Measurements from ENCODE around the gene ANKRD44. TPM values are rescaled to one million over a fixed set of nuclear protein-coding genes. Genes with fewer than 3 reads are reported as not detected.
"Not testable (repeated sequence)": the region's sequence is repeated elsewhere in the genome, so short reads cannot be mapped to it uniquely, and the experiment has no call there.

The ANKRD44 gene
- total RNA-seq, 1 donor from 2014 or later, result 11.2 TPM

DNA sequence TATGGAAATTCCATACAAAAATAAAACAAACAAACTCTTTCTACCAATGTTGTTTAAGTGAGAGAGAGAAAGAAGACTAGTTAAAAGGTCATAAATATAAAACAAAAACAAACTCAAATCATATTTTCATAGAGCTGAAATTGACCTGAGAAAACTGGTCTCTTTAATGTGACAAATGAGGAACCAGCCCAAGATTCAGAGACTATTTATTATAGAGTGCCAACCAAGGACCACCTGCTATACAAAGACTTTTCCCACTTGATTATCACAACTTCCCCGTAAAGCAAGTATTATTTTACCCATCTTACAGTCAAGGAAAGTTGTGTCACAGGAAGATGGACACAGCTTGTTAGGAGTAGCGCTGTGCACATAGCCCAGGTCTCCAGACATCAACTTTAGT, 13.3 kb downstream of the ANKRD44 start:
- H3K27me3 Mint-ChIP-seq (ENCODE audit: low read depth), result no peaks in the 10 kb centered on the region
- DNase-seq (ENCODE audit: low read depth, low spot score), result no peak
- no peak overlapping the region for H3K4me3 Mint-ChIP-seq
- H3K9me3 Mint-ChIP-seq, result peaks cover 3% of the 10 kb centered on the region
- H3K36me3 Mint-ChIP-seq (ENCODE audit: low read depth), result peaks cover 2% of the 10 kb centered on the region
- no peak overlapping the region for H3K27ac Mint-ChIP-seq (ENCODE audit: unreplicated experiment)
- H3K4me1 Mint-ChIP-seq, result peaks cover 28% of the 10 kb centered on the region
- TF ChIP-seq, protein P1, sequence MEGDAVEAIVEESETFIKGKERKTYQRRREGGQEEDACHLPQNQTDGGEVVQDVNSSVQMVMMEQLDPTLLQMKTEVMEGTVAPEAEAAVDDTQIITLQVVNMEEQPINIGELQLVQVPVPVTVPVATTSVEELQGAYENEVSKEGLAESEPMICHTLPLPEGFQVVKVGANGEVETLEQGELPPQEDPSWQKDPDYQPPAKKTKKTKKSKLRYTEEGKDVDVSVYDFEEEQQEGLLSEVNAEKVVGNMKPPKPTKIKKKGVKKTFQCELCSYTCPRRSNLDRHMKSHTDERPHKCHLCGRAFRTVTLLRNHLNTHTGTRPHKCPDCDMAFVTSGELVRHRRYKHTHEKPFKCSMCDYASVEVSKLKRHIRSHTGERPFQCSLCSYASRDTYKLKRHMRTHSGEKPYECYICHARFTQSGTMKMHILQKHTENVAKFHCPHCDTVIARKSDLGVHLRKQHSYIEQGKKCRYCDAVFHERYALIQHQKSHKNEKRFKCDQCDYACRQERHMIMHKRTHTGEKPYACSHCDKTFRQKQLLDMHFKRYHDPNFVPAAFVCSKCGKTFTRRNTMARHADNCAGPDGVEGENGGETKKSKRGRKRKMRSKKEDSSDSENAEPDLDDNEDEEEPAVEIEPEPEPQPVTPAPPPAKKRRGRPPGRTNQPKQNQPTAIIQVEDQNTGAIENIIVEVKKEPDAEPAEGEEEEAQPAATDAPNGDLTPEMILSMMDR (conservative IDR thresholded peaks at IDR 0.05), result no peak

DNA sequence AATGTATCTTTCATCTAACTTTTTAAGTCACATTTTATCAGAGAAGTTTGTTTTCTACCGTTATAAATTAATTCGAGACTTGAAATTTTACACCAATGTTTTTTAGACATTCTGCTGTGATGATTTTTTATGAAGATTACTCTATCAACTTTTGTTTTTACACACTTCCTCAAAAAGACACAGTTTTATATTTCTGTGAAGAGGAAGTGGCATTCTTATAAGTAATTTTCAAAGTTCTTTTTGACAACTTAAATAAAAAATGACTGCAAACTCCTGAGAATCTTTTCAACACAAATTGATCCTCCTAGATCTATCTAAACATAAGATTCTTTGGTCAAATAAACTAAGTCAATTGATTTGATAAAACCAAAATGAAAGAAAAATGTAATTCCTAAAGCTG, 13.7 kb downstream of the ANKRD44 start:
- Mint-ChIP-seq H3K9me3 (peaks cover 4% of the 10 kb centered on the region), H3K4me1 (peaks cover 27% of the 10 kb centered on the region), H3K27me3 (ENCODE audit: low read depth) (no peaks in the 10 kb centered on the region), H3K27ac (ENCODE audit: unreplicated experiment) (no peak overlapping the region), H3K36me3 (ENCODE audit: low read depth) (peaks cover 4% of the 10 kb centered on the region), H3K4me3 (no peak overlapping the region)
- DNase-seq (ENCODE audit: low read depth, low spot score), result no peak
- TF ChIP-seq, protein P1 (conservative IDR thresholded peaks at IDR 0.05), result no peak

DNA sequence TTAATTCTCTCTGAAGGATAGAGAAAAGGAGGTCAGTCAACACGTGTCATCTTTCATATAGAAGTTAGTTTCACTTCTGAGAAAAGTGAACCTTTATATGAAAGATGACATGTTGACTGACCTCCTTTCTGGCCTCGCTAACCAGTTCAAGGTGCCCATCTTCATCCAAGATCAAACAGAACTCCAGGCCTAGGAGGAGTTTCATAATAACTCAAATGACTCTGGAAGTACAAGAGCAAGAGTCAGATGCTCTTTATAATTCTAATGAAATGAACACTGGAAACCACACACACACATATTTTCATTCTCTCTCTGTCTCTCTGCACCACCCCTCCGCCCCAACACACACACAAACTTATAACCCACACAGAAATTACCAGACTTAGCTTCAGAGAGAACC, 16.3 kb downstream of the ANKRD44 start:
- H3K4me3 Mint-ChIP-seq, result no peak overlapping the region
- H3K27ac Mint-ChIP-seq (ENCODE audit: unreplicated experiment), result no peak overlapping the region
- no peak for DNase-seq (ENCODE audit: low read depth, low spot score)
- TF ChIP-seq, protein P1 (conservative IDR thresholded peaks at IDR 0.05), result no peak
- peaks cover 9% of the 10 kb centered on the region for H3K9me3 Mint-ChIP-seq
- H3K27me3 Mint-ChIP-seq (ENCODE audit: low read depth), result no peaks in the 10 kb centered on the region
- H3K4me1 Mint-ChIP-seq, result peaks cover 25% of the 10 kb centered on the region
- H3K36me3 Mint-ChIP-seq (ENCODE audit: low read depth), result peaks cover 8% of the 10 kb centered on the region

DNA sequence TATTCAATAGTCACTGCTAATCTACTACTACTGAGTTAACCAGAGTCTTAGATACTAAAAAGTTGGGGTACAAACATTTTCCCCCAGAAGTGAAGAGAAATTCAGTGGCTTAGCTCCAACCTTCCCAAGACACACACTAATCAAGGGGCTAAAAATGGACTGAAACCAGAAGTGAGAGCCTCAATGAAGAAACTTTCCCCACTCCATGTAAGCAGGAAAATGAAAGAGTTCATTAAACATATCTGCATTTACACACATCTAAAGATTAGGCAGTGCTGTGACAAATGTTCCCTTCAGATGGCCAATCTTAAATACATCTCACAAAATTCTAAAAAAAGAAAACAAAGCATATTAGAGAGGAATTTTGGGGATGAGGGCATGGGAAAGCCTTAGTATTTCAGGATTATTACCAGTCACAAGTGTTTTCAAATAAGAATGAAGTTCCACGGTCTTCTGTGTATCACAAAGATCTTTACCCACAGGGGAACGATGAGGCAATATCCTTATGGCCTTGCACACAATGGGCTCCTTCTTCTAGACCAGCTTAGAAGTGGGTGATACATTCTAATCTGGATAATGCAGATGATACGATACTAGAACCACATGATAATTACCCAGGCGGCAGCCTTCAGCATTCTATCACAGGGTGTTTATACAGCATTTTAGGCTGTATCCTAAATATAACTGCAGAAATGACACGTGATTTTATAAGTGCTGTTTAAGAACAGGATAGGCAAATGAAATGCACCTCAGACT, 17.1 kb downstream of the ANKRD44 start:
- Mint-ChIP-seq H3K9me3 (peaks cover 8% of the 10 kb centered on the region), H3K36me3 (ENCODE audit: low read depth) (peaks cover 9% of the 10 kb centered on the region), H3K4me1 (peaks cover 25% of the 10 kb centered on the region), H3K27ac (ENCODE audit: unreplicated experiment) (peak overlapping the region; percentile 2), H3K4me3 (no peak overlapping the region), H3K27me3 (ENCODE audit: low read depth) (no peaks in the 10 kb centered on the region)
- DNase-seq (ENCODE audit: low read depth, low spot score), result no peak
- TF ChIP-seq, protein P1 (conservative IDR thresholded peaks at IDR 0.05), result no peak

DNA sequence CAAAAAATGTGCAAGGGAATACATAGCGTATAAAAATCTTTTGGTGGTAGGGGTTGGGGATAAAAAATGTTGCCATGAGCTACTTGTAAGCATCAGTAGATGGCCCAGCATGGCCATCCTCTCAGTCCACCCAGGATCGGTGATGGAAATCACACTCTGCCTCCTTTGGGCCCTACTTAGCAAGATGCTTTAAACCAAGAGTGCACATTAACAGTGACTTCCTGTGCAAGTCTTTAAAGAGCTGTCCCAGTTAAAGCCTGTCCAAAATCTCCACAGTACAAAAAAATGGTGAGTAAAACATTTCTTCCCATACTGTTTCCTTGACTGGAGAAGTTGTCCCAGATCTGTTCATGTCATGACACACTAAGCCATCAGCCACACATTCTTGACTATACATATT, 18.0 kb downstream of the ANKRD44 start:
- TF ChIP-seq, protein P1 (conservative IDR thresholded peaks at IDR 0.05), result no peak
- H3K36me3 Mint-ChIP-seq (ENCODE audit: low read depth), result peaks cover 9% of the 10 kb centered on the region
- no peaks in the 10 kb centered on the region for H3K27me3 Mint-ChIP-seq (ENCODE audit: low read depth)
- H3K4me3 Mint-ChIP-seq, result no peak overlapping the region
- H3K27ac Mint-ChIP-seq (ENCODE audit: unreplicated experiment), result no peak overlapping the region
- peaks cover 25% of the 10 kb centered on the region for H3K4me1 Mint-ChIP-seq
- H3K9me3 Mint-ChIP-seq, result peaks cover 8% of the 10 kb centered on the region
- DNase-seq (ENCODE audit: low read depth, low spot score), result no peak

DNA sequence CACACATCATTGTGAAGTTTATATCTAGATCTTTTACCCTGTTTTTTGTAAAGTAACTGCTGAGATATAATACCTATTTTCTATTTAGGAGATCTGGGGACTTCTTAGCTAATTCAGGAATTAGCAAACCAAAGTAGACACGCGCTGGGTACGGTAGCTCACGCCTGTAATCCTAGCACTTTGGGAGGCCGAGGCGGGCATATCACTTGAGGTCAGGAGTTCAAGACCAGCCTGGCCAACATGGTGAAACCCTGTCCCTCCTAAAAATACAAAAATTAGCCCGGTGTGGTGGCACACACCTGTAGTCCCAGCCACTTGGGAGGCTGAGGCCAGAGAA, 23.0 kb downstream of the ANKRD44 start:
- peaks cover 15% of the 10 kb centered on the region for H3K4me1 Mint-ChIP-seq
- H3K27me3 Mint-ChIP-seq (ENCODE audit: low read depth); DNase-seq (ENCODE audit: low read depth, low spot score); H3K9me3 Mint-ChIP-seq; H3K4me3 Mint-ChIP-seq; H3K27ac Mint-ChIP-seq (ENCODE audit: unreplicated experiment); H3K36me3 Mint-ChIP-seq (ENCODE audit: low read depth): not testable (repeated sequence)

Measured in neural crest cell (in vitro differentiated cells).